ENCODE results near the gene AMPH.
"Not testable (repeated sequence)": the region's sequence is repeated elsewhere in the genome, so short reads cannot be mapped to it uniquely, and the experiment has no call there.

- TF ChIP-seq, protein P1, sequence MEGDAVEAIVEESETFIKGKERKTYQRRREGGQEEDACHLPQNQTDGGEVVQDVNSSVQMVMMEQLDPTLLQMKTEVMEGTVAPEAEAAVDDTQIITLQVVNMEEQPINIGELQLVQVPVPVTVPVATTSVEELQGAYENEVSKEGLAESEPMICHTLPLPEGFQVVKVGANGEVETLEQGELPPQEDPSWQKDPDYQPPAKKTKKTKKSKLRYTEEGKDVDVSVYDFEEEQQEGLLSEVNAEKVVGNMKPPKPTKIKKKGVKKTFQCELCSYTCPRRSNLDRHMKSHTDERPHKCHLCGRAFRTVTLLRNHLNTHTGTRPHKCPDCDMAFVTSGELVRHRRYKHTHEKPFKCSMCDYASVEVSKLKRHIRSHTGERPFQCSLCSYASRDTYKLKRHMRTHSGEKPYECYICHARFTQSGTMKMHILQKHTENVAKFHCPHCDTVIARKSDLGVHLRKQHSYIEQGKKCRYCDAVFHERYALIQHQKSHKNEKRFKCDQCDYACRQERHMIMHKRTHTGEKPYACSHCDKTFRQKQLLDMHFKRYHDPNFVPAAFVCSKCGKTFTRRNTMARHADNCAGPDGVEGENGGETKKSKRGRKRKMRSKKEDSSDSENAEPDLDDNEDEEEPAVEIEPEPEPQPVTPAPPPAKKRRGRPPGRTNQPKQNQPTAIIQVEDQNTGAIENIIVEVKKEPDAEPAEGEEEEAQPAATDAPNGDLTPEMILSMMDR (IDR thresholded peaks at IDR 0.05), result not testable (repeated sequence)
- not testable (repeated sequence) for TF ChIP-seq POLR2AphosphoS5, POLR2A (IDR thresholded peaks at IDR 0.05)
These were observed 235.1 kb downstream of the AMPH start for GRCh38 chr7:38395921-38396552.
